Renal cortical epithelial cell (primary cell): ENCODE measurements around the gene BRMS1. TPM values are rescaled to one million over a fixed set of nuclear protein-coding genes. Genes with fewer than 3 reads are reported as not detected.
"Not testable (repeated sequence)": the region's sequence is repeated elsewhere in the genome, so short reads cannot be mapped to it uniquely, and the experiment has no call there.

ENCODE experiments used
- DNase-seq: peaks from one replicate; pipeline ENCODE4 v3.0.0-alpha.2; 2011; ENCODE audit warnings: low read depth
- total RNA-seq: library from RNA; depleted of rRNA; stranded (reverse); fragments of >200 nt; gene quantifications from 2 replicates; pipeline ENCODE4 v1.2.3, GENCODE V29; 2014

BRMS1 gene
- total RNA-seq, 1 donor from 2014 or later, result 50.1 TPM

DNA sequence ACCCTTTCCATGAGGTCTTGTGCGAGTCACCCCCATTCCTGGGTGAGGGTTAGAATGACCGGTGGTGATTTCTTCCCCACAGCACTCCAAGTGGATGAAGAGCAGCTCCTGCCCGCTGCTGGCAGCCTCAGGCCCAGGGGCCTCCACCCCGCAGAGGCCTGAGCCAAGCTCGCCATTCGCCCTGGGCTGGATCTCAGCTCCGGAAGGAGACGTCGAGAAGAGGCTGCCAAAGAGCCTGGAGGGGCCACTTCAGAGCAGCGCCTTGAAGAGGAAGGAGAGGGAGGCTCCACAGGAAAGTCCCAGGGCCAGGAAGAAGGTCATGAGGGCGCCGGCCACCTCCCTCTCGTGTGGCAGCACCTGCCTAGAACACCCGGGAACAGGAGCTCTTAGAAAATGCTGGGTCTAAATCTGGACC, 18.3 kb upstream of the BRMS1 start:
- DNase-seq, result no peak

DNA sequence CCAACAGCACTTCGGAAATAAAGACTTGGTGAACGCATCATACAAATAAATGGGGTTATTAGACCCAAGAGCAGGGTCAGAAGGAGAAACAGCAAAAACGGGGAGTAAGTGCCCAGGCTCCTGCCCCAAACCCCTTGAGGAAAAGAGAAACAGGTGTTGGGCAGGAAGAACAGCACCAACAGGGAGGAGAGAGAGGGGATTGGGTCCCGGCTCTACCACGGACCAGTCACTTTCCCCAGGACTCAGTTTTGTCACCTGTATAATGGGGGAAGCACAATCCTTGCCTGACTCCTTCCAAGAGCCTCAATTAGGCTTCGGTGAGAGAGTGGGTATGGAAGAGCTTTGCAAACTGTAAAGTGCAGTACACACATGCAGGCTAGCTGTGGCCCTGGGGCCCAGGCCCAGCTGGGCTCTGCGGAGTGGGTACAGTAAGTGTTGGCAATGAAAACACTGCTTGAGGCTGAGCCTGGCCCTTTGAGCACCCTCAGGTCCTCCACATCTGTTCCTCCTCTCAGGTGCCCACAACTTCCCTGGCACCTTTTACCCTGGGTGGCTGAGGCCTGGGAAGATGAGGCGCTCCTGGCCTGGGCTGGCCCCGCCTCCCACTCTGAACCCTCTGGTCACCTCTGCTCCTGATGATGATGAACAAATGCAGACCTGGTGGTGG, 17.7 kb upstream of the BRMS1 start:
- no peak for DNase-seq

DNA sequence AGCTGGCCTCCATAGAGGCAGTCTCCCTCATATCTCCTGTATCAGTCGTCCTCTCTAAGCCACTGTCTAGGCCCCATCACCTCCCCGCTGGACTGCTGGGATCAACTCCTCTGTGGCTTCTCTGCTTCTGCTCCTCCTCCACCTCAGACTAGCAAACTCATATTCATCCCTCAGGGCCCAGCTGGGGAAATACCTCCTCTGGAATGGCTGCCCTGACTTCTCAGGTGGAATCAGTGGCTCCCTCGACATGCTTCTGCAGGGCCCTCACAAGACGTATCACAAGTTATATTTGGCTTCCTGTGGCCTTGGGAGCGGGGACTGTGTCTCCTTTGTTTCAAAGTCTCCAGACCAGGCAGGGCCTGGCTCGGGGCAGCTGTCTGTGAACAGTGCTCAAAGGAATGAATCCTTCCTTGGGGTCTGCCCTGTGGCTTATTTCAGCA, 16.6 kb upstream of the BRMS1 start:
- DNase-seq, result no peak

DNA sequence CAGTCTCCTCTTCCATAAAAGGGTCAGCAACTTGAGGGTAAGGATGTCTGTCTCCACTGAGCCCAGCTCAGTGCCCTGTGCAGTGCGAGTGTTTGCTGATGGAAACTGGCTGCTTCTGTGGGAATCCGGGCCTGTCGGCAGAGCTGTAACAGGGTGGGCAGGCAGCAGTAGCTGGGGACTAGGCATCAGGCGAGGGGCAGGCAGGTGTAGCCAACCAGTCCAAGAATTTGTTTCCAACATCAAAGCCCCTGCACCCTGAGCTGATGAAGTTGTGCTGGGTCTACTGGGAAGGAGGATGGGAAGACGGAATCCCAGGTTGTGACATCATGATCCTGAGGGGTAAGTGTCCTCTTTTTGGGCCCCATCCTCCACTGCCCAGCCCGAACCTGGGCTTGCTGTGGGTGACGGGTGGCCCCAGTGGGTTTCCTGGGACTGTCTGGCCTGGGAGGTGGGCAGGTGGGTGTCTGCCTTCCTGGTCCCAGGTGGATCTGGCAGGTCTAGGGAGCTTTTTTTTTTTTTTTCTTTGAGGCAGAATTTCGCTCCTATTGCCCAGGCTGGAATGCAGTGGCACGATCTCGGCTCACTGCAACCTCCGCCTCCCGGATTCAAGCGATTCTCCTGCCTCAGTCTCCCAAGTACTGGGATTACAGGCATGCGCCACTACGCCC, 15.6 kb upstream of the BRMS1 start:
- no peak for DNase-seq

DNA sequence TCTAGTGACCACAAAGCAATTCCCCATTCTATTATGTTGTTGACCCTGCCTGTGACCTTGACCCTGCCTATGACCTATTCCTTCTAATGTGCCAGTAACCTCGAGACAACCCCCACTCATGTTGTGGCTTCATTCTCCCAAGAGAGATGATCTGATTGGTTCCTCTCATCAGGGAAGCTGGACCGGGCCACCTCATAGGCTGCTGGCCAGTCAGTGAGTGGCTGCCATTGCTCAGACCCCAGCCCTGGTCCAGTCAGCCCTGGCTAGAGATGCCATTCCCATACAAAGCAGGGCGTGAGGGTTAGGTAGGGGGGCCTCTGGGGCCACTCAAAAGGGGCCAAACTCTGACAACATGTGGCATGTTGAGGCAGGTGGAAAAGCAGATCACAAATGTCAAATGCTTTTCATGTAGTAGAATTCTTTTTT, 14.8 kb upstream of the BRMS1 start:
- no peak for DNase-seq

DNA sequence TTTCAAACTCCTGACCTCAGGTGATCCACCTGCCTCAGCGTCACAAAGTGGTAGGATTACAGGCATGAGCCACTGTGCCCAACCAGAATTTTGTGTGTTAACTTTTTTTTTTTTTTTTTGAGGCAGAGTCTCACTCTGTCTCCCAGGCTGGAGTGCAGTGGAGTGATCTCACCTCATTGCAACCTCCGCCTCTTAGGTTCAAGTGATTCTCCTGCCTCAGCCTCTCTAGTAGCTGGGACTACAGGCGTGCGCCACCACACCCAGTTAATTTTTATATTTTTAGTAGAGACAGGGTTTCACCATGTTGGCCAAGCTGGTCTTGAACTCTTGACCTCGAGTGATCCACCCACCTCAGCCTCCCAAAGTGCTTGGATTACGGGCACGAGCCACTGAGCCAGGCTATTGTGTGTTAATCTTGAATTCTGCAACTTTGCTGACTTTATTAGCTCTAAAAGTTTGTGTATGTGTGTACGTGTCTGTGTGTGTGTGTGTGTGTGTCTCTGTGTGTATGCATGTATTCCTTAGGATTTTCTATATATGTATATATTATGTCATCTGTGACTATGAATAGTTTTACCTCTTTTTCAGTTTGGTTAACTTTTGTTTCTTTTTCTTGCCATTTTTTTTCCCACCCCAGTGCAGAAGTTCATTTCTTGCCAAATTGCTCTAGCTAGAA, 5.8 kb upstream of the BRMS1 start:
- DNase-seq, result not testable (repeated sequence)

DNA sequence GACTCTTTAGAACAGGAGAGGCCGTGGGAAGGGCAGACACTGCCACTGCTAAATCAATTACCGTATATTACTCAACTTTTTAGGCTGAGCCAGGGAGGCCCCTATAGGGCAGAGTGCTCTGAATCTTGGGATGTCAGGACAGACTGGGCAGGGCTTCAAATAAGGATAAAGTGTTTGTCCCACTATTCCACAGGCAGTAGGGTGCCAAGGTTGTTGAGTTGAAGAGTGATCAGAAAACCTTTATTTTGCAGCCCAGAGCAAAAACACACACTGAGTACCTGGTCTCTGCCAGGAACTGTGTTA, 4.1 kb upstream of the BRMS1 start:
- DNase-seq, result no peak

DNA sequence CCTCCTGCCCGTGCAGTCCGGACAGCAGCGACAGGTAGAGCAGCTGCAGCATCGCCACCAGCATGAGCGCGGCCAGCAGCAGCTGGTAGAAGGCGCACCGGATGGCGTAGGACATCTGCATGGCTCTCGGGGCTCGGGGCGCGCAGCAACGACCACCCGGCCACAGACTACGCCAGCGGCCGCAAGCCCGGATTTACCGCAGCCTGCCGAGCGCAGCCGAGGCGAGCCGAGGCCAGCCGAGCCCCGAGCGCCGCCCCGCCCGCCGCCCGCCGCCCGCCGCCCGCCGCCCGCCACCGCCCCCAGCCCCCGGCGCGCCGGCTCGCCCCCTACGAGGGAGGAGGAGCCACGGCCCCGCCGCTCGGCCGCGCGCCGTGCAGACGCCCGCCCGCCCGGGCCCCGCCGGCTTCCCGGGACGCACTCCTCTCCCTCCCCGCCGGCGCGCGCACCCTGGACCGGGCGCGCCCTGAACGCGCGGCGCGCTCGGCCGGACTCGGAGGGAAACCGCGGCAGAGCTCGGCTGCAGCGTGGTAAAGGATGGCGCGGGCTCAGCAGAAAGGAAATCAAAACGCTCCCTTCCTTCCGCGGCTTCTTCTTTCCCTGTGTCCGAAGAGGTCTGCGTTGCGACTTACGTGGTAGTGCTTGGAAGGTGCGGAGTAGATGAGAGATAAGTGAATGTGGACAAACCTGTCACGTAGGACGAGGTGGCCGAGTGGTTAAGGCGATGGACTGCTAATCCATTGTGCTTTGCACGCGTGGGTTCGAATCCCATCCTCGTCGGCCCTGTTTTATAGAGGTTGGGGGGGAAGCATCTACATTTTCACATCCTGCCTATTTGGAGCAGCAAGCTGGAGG, 2.7 kb upstream of the BRMS1 start, which contains the start of gene B4GAT1:
TSS of gene B4GAT1 (minus strand) at position 205 of the 852 bp plus-strand sequence. CDS start at position 121, 84 bp downstream.
- DNase-seq, result peak; percentile 91

DNA sequence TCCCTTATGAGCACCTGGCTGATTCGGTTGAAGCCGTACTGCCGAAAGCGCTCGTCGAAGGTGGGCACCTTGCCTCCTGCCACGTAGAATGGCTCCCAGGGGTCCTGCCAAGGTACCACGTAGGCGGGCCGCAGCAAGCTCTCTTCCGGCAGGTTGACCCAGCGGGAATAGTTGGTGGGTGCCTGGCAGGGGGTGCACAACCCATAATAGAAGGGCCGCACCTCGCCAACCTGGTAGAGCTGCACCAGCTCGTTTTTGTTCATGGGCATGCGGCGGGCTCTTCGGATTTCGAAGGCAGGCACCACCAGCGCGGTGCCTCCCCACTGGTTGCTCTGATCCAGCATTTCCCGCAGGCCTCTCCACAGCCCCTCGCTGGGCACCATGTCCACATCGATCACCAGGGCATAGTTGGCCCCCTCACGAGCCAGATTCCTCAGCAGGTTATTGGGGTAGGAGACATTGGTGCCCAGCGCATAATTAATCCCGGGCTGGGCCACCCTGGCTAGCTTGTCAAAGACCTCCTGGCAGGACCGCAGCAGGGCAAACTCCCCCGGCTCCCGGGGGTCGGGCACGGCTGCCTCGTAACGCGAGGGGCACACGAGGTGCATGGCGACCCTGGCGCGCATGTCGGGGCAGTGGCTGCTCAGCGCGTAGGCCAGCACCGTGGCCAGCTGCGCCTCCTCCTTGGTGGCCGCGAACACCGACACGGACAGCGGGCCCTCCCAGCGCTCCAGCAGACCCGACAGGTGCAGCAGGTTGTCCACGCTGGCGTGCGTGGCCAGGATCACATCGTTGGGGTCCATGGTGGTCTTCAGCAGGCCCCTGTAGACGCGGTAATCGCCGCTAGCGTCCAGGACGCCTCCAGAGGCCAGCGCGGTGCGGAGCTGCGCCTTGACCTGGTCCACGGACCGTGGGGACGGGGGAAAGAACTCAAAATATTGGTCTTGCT, 1.8 kb upstream of the BRMS1 start:
- no peak for DNase-seq

DNA sequence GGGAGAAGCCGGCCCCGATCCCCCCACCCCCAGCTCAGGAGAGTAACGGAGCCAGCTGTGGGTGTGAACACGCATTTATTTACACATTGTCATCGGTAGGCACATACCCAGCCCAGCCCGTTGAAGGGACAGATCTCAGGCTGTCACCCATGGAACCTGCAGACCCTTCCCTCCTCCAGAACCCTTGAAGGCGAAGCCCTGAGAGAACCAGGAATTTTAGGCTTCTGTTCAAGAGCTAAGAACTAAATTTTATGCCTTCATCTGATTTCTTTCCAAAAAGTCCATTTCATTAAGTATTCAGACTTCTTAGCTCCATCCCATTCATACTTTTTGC, 379 bp upstream of the BRMS1 start:
- no peak for DNase-seq

DNA sequence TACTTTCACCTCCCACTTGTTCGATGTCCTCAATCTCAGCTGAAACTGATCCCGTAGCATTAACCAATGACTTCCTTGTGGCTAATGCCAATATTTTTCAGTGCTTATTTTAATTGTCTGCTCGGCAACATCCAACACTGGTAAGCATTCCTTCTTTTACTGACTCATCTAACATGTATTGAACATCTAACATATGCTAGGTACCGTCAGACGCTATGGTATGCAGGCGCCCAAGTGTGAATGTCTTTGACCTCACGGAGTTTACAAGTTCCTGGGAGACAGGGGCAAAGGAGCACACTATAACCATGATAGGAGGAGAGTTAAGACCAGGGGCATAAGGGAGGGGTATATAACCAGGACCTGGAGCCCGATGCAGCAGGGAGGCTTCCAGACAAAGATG, 1.7 kb downstream of the BRMS1 start:
- DNase-seq, result no peak

DNA sequence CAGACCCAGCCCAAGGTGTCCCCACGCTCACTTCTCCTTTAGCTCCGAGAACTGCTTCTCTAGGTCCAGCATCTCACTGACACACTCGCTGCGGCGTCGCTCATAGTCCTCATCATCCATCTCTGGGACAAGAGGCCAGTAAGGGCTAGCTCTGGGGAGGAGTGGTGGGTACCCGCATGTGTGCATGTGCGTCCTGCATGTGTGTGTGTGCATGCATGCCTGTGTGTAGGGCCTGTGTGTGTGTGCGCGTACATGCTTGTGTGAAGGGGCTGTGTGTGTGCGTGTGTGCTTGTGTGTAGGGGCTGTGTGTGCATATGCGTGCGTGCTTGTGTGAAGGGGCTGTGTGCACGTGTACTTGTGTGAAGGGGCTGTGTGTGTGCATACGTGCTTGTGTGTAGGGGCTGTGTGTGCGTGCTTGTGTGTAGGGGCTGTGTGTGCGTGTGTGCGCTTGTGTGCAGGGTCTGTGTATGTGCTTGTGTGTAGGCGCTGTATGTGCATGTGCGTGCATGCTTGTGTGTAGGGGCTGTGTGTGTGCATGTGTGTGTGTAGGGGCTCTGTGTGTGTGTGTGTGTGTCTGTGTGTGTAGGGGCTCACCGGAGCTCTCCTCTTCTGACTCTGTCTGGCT, 3.3 kb downstream of the BRMS1 start:
- DNase-seq, result no peak

DNA sequence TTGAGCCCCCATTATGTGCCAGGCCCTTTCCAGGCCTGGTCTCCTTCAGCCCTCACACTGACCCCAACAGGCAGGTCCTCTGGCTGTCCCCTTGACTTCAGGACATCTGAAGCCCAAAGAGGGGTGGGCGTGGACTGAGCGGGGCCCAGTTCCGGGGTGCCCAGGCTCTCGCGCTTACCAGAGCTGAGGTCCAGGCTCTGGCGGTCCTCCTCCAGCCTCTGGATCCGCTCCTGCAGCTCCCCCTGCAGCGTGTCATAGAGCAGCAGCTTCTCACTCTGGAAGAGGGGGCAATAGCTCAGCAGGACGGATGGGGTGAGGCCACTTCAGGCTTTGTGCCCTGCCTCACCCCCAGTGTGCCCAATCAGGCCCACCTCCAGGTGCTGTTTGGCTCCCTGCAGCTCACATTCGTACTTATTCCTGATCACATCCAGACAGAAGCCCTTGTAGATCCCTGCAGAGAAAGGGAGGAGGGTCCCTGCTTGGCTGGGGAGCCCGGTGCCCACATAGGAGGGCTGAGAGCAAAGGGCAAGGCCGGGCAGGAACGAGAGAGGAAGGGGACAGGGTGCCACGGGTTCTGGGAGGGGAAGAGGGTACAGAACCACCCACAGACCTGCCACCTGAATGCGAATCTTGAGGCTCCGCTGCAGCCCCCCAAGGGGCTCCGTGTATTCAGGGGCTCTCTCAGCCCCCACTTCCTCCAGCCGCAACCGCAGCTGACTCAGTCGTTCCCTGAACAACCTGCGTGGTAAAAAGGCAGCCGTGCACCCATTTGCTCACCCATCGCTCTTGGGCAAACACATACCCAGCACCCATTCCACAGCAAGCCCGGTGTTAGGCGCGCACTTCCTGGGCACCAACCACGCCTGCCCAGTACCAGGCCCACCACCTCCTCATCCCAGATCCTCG, 4.1 kb downstream of the BRMS1 start:
- no peak for DNase-seq

DNA sequence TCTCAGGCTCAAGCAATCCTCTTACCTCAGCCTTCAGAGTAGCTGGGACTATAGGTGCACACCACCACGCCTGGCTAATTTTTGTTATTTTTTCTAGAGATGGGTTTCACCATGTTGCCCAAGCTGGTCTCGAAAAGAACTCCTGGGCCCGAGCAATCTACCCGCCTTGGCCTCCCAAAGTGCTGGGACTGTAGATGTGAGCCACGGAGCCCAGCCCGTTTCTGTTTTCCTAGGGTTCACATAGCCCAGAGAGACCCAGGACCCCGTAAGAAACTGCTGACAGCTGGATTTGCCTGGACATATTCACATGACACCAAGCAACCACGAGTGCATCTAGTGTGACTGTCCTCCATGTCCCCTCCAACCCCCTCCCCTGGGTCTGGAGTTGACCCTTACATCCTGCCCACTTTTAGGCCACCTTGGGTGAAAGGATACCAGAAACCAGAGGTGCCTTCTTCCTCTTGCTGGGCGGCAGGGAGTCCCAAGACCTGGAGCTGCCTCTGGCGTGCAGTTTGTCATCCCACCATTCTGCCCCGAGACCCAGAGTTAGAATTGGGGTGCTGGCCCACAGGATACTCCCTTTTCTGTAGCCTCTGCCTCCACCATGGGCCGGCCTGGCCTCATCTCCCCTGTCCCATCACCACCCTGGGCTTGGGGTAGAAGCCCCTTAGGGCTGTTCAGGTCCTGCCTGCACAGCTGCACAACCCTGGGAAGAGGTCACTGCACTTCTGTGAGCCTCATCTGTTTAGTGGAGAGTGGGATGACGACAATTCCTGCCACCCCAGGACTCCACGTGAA, 5.0 kb downstream of the BRMS1 start:
- no peak for DNase-seq

DNA sequence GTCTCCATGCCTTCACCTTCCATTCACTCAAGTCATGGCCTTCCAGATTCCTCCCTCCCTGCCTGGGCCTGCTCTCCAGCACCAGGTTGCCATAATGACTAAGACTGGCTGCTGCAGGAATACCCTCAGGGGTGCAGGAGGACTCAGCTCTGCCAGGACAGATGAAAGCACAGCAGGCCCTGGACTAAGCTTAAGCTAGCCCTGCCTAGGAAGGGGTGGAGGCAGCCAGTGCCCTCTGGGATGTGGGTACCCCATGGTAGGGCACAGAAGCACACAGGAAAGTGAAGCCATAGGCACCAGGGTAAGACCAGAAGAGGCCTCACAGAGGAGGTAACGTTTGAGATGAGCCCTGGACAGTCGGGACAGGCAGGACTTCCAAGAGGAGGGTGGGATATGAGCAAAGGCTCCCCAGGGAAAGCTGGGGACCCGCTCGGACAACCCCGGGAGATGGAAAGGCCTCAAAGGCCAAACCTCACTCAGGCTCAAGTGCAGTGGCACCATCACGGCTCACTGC, 5.7 kb downstream of the BRMS1 start:
- DNase-seq, result peak; percentile 31

DNA sequence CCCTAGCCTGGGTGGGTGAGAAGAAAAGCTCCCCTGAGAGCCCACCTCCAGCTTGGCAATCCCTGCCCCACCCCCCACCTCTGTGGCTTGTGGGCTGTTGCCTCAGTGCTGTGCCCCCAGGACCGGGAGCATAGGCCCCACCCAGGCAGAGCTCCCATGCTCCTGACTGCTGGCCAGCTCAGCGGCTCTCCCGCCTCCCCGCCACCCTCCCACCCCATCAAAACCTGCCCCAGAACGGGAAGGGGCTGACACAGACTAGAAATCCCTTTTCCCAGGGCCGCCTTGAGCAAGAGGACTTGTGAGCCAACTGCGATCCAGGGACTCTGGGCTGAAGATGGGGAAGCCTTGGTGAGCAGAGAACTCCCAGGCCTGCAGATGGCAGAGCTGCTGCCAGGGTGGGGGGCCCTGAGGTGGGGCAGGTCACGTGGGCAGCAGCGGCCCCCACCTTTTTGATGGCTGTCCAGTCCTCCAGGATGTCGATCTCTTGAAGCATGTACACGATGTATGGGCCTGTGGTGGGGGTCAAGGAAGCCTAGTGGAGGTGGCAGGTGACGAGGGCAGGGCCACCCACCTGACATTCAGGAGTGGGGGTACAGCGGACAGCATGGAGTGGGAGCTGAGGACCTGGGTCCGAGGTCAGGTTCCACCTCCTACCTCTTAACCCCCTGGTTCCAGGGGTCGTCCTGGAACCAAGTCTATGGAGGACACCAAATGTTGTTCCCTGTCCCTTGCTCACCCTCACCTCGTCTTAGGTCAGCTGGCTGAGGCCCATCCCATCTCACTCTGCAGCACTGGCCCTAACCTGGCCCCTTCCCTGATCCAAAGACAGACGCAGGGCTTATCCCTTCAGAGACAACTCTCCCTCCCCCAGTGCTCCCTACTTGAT, 6.4 kb downstream of the BRMS1 start:
- no peak for DNase-seq

DNA sequence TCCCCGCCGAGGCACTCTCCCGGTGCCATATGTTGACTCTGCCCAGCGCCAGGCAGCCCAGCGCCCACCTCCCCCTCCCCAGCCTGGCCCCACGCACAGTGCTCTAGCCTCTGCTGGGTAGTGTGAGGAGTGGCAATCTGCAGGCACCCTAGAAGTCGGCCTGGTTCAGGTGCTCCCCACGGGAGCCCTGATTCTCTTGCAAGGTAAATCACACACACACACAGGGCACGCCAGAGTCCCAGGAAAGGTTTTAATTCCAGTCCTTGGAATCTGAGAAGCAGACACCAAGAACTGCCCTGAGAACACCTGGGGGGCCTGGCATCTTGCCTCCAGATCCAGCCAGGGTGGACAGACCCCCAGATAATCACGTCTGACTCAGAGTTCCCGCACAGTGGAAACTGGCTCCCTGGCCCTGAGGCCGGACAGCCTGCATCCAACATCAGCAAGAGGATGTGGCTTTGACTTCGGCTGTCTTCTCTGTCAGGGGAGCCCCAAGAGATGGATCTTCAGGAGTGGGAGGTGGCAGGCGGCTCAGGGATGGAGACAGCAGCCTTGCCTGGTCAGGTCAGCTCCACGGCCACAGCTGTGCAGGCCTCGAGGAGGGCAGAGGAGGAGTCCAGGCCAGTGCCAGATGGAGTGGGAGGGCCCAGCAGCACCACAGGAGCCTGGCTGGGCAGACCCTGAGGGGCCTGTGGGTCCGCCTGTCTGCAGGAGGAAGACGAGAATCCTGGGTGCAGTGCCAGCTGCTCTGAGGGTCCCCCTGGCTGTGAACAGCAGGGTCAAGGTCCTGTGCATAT, 7.6 kb downstream of the BRMS1 start:
- no peak for DNase-seq
